DOHH2 (cell line): ENCODE results near the gene TMEM74B.

Source experiments
- CTCF ChIP-seq: fragments of 200-600 bp; sonication (generic); IDR thresholded peaks from one replicate; pipeline ENCODE4 v1.5.1; 2014; ENCODE audit warnings: antibody characterized with exemption, mild to moderate bottlenecking, low read depth, low read length; ENCODE audit not compliant: poor library complexity, severe bottlenecking
- EZH2phosphoT487 ChIP-seq: fragments of 200-600 bp; sonication (generic); IDR thresholded peaks from 2 replicates; pipeline ENCODE4 v1.6.1; 2017; ENCODE audit warnings: borderline replicate concordance, mild to moderate bottlenecking, antibody characterized with exemption, low read length, moderate library complexity, mixed read lengths

DNA sequence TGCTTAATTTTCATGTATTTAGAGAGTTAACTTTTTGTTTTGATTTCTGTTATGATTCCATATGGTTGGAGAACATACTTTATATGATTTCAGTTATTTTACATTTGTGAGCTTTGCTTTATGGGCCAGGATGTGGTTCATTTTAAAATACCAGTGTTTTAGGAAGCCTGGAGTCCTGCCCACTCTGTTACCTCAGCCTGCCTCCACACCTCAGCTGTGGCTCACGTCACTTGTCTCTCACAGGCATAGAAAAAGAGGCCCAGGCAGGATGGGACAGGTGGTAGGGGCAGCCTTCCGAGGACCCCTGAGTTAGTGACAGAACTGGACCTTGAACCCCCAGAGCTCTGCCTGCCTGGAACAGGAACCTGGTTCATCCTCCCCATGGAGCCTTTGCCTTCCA lies 50.4 kb downstream of the TMEM74B start:
- TF ChIP-seq CTCF (no peak), EZH2phosphoT487 (no peak)
